Fibroblast of mammary gland (primary cell): ENCODE measurements around the gene MEGF6.

Source experiments
- DNase-seq: peaks from one replicate; pipeline ENCODE4 v3.0.0-alpha.2; 2010; ENCODE audit warnings: low read depth
- H3K4me3 ChIP-seq: 2 replicates; pipeline ENCODE4 v1.5.1; 2011; ENCODE audit warnings: low read depth, mild to moderate bottlenecking, low read length, moderate library complexity; ENCODE audit not compliant: control insufficient read depth
- CTCF ChIP-seq: conservative IDR thresholded peaks from 2 replicates; pipeline ENCODE4 v1.5.1; 2011; ENCODE audit warnings: low read depth, low read length, inconsistent platforms; ENCODE audit not compliant: control insufficient read depth, insufficient read depth

Gene MEGF6

DNA sequence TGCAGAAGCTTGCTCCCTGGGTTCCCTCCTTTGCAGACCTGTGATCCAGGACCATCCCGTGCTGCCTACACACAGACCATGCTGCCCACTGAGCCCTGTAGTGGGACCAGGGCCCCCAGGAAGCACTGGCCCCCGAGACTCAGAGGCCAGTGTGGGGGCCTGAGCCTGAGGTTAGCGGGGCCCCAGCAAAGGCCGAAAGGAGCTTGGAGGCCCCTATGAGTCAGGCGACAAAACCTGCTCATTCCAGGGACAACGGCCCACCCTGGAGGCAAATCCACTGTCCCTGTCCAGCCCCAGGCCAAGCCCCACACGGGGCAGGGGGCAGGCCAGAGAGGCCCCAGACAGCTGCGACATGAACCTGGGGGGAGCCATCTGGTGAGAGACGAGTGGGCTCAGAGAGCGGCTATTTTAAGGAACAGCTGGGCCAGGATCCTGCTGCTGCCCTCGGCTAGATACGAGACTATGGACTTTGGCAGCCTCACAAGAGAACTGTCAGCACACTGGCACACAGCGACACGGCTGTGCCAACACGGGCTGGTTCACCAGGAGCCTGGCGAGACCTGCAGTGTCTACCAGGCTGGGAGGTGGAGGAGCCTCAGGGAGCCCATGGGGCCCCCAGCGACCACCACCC lies 82.1 kb downstream of the MEGF6 start:
- H3K4me3 ChIP-seq: no peak overlapping the region
- TF ChIP-seq CTCF: no peak
- no peak for DNase-seq

GRCh38 chr1:3527774-3528173 lies 83.5 kb downstream of the MEGF6 start:
- no peak for DNase-seq
- H3K4me3 ChIP-seq: no peak overlapping the region
- no peak for TF ChIP-seq CTCF

DNA sequence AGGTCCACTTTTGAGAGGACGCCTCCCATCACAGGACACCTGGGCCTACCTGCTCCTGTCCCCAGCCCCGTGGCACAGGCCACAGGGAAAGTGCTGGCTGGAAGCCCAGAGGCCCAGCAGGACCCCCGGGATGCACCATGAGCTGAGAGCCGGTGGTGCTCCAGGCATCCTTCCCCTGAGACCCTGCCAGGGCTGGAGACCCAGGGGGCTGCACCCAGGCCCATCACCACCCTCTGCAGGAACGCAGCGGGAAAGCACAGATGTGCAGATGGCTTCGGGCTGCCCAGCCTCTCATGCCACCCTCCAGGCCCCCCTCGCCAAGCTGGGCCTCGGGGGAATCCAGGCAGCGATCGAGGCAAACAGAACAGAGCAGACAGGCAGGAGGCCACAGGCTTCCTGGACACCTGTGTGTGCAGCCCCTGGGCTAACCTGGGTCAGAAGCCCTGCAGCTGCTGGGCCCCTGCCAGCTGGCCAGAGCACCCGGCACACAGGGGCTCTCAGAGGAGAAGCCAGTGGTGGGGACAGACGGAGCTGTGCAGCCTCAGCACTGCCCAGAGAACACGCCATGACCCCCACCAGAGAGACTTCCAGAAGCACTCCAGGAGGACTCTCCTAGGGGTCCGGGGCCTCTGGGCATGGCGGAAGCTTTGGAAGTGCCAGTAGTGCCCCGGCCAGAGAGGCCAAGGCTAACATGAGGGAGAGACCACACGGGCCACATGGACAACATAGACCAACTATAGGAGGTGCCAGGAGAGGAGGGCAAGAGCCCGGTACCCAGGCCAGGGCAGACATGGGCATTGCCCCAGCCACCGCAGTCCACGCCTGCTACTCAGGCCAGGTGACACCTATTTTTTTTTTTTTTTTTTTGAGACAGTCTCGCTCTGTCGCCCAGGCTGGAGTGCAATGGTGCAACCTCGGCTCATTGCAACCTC lies 85.5 kb downstream of the MEGF6 start:
- DNase-seq: no peak
- no peak overlapping the region for H3K4me3 ChIP-seq
- no peak for TF ChIP-seq CTCF

DNA sequence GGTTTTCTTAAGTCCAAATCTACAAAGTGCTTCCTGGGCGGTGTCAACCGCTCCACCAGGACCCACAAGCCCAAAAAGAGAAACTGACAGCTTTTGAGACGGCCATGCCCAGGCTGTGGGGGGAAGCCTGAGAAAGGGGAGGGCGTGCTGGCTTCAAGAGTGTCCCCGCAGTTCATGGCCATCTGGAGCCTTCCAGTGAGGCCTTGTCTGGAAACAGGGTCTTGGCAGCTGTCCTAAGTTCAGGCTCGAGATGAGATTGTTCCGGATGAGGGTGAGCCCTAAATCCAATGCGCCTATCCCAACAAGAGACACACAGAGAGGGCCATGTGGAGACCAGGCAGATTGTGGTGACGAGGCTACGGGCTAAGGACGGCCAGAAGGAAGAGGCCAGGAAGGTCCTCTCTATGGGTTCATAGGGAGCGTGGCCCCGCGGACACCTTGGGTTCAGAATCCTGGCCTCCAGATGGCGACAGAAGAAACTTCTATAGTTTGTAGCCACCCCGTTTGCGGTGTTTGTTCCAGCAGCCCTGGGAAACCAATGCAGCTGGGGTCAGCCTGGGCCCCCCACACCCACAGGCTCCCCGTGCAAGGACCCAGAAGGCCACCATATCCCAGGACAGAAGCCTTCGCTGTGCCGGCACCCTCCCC lies 86.6 kb downstream of the MEGF6 start:
- no peak for TF ChIP-seq CTCF
- no peak for DNase-seq
- H3K4me3 ChIP-seq: no peak overlapping the region

GRCh38 chr1:3523980-3524379 lies 87.3 kb downstream of the MEGF6 start:
- no peak for DNase-seq
- H3K4me3 ChIP-seq: no peak overlapping the region
- no peak for TF ChIP-seq CTCF

DNA sequence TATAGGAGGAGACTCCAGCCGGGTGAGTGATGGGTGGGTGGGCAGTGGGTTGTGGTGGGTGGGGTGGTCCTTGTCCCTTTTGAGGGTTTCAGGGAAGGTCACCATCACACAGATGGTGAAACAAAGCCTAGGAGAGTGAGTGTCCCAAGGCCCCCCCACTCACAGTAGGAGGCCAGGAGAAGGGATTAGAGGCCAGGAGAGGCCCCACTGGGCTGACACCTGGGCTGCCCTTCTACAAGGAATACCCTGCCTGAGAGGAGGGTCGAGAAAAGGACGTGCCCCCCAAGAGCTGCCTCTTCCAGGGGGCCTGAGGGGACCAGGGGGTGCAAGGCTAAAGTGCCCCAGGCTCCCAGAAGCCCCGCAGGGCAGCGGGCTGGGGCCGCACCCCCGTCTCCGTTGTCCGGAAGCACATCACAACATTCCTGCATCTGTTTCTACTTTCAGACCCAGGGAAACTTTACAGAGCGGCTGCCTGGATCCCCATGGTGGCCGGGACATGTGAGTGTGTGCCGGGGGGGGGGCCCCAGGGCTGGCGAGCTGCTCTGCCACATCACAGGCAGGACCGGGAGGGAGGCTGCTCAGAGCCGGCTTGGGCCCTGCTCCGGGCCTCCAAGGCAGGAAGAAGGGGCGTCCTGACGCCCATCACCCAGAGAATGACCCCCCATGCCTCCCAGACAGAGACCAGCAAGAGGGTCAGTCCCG lies 88.6 kb downstream of the MEGF6 start:
- no peak for TF ChIP-seq CTCF
- no peak for DNase-seq
- H3K4me3 ChIP-seq: no peak overlapping the region
